Measurements from ENCODE around the gene NFATC2.

DNA sequence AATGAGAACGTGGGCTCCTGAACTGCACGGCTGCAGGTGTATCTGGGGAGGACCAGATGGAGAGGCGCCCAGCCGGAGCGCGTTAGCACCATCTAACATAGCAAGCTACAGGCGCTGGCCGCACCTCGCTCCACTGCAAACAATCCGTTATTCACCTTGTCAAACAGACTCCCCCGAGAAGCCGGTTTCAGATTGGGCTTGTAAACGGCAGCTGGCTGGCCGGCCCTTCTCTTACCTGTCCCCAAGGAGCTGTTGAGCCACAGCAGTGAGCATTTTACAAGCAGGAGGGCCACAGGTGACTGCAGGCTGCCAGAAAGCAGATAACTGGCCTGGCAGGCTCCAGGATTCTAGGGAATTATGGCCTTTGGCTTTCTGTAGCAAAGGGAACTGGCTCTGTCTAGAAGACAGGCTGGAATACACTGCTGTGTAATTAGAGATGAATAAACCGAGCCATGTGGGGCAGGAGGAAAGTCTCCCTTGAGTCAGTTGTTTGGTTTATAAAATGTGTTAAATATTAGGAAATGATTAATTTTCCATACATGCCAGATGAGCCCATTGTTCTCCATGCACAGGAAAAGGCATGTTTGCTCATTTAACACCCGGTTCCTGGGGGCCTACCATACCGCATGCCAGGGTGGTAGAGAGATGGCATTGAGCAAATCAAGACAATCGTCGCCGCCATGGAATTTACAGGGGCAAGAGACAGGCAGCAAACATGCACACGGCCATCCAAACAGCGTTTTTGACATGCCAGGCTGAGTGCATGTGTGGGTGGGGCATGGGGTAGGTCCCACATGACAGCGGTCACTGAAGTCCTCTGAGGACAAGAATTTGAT is 159.3 kb downstream of the NFATC2 start:
- TF ChIP-seq, protein P1, sequence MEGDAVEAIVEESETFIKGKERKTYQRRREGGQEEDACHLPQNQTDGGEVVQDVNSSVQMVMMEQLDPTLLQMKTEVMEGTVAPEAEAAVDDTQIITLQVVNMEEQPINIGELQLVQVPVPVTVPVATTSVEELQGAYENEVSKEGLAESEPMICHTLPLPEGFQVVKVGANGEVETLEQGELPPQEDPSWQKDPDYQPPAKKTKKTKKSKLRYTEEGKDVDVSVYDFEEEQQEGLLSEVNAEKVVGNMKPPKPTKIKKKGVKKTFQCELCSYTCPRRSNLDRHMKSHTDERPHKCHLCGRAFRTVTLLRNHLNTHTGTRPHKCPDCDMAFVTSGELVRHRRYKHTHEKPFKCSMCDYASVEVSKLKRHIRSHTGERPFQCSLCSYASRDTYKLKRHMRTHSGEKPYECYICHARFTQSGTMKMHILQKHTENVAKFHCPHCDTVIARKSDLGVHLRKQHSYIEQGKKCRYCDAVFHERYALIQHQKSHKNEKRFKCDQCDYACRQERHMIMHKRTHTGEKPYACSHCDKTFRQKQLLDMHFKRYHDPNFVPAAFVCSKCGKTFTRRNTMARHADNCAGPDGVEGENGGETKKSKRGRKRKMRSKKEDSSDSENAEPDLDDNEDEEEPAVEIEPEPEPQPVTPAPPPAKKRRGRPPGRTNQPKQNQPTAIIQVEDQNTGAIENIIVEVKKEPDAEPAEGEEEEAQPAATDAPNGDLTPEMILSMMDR (IDR thresholded peaks at IDR 0.05; ENCODE audit: low read length) = no peak
- no peak for TF ChIP-seq EZH2 (IDR thresholded peaks at IDR 0.05; ENCODE audit: borderline replicate concordance, low read length)
